SJCRH30 (cell line): ENCODE data around the gene PGC. TPM values are rescaled to one million over a fixed set of nuclear protein-coding genes. Genes with fewer than 3 reads are reported as not detected.

Experiments
- DNase-seq, 2 experiments: peaks; one replicate each; pipeline ENCODE4 v3.0.0-alpha.2; 2015 to 2020
- H3K27ac ChIP-seq: fragments of 250-450 bp; sonication (Bioruptor Pico); 2 replicates; pipeline ENCODE4 v1.5.1; 2020; ENCODE audit warnings: mild to moderate bottlenecking, moderate library complexity
- H3K27me3 ChIP-seq: fragments of 250-450 bp; sonication (Bioruptor Pico); 2 replicates; pipeline ENCODE4 v1.5.1; 2020; ENCODE audit warnings: mild to moderate bottlenecking, moderate library complexity
- H3K36me3 ChIP-seq: fragments of 250-450 bp; sonication (Bioruptor Pico); 2 replicates; pipeline ENCODE4 v1.5.1; 2020; ENCODE audit warnings: mild to moderate bottlenecking, moderate library complexity
- H3K4me1 ChIP-seq: fragments of 250-450 bp; sonication (Bioruptor Pico); 2 replicates; pipeline ENCODE4 v1.5.1; 2020; ENCODE audit warnings: mild to moderate bottlenecking, moderate library complexity
- H3K4me3 ChIP-seq: fragments of 250-450 bp; sonication (Bioruptor Pico); 2 replicates; pipeline ENCODE4 v1.5.1; 2020; ENCODE audit warnings: mild to moderate bottlenecking, moderate library complexity
- H3K9me3 ChIP-seq: fragments of 250-450 bp; sonication (Bioruptor Pico); replicated peaks from 2 replicates; pipeline ENCODE4 v1.5.1; 2020; ENCODE audit warnings: mild to moderate bottlenecking, moderate library complexity
- total RNA-seq: library from RNA; depleted of rRNA; stranded (reverse); fragments of >200 nt; shearing (Covaris generic); gene quantifications from 2 replicates; pipeline ENCODE4 v1.2.3, GENCODE V29; 2014; rRNA removed

The PGC gene
- not detected in 2 replicates for total RNA-seq

DNA sequence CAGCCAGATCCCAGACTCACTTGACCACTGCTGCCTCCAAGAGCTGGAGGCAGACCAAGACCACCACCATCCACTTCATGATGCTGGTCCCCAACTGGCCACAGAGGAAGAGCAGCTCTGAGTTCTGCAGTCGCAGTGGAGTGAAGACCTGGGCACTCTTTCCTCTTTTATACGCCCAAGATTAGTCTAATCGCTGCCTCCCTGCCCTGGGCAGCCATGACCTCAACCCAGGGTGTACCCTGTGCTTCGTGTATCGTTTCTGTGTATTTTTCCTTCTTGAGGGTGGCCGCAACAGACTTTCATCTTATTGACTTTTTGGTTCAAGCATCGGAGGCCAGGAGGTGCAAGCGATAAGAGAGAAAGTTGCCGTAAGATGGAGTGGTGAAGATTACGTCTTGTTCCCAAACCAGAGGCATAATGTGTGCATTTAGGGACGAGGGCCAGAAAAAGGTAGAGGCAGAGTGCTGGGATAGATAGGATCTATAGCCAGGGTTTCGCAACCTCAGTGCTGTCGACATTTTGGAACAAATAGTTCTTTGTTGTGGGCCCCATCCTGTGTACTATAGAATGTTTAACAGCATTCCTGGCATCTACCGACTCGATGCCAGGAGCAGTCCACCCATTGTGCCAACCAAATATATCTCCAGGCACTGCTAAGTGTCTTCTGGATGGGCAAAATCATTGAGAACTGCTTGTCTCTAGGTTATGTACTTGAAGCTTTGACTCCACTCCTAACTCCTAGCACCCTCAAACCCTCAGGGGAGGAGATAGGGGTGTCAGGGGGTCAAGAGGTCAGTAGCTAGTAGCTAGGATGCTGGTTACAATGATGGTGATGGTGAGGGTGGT lies at the start of gene PGC:
Gene PGC, minus strand, starts transcription at position 142 of the 846 bp plus-strand sequence. Its CDS starts 63 bp downstream, at position 79.
- H3K4me1 ChIP-seq, result no peaks in the 10 kb centered on the region
- DNase-seq, result no peak
- H3K27ac ChIP-seq, result no peak within 1 kb of the TSS
- H3K9me3 ChIP-seq, result no peaks in the 10 kb centered on the region
- H3K27me3 ChIP-seq, result no peaks in the 10 kb centered on the region
- no peak within 1 kb of the TSS for H3K4me3 ChIP-seq
- H3K36me3 ChIP-seq, result no peaks in the 10 kb centered on the region

DNA sequence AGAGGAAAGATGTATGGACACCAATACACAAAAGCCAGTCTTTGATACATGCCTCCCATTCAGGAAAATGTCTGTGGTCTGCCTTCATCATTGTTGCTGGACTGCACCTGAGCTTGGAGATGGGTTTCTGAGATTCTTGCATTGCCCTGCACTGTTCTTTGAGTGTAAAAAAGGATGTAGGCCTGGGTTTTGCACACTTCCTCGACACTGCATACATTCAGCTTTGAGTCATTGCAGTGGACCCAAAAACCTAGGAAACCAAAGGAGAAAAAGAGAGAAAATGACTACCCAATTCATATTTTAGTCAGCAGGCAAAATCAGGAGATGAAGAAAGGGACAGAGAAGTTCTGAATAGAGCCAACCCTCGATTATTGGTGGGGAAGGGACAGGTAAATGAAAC lies 49.3 kb upstream of the PGC start:
- Histone ChIP-seq H3K27ac (no peak overlapping the region), H3K9me3 (no peaks in the 10 kb centered on the region), H3K27me3 (no peaks in the 10 kb centered on the region), H3K4me1 (no peaks in the 10 kb centered on the region), H3K36me3 (peaks cover 14% of the 10 kb centered on the region; the same call in 1 of the 2 replicates), H3K4me3 (no peak overlapping the region)
- DNase-seq, result no peak

DNA sequence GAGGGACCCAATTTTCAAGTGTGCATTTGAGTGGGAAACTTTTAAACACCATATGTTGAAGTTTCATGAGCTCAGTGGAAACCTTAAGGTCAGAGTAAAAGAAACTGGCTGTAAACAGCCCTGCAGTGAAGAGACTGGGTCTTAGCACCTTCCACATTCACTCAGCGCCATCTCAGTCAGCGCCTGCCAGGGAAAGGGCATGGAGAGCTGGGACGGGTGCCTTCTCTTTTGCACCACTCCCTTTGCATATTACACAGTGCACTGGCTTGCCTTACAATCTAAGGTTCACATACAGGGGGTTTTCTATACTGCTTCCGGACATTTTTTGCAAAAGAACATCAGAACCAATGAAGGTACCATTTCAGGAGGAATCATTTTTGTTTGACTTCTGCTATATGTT lies 44.8 kb upstream of the PGC start:
- Histone ChIP-seq H3K4me3 (no peak overlapping the region), H3K4me1 (no peaks in the 10 kb centered on the region), H3K27me3 (no peaks in the 10 kb centered on the region), H3K36me3 (peaks cover 40% of the 10 kb centered on the region), H3K27ac (no peak overlapping the region), H3K9me3 (no peaks in the 10 kb centered on the region)
- DNase-seq, result no peak

DNA sequence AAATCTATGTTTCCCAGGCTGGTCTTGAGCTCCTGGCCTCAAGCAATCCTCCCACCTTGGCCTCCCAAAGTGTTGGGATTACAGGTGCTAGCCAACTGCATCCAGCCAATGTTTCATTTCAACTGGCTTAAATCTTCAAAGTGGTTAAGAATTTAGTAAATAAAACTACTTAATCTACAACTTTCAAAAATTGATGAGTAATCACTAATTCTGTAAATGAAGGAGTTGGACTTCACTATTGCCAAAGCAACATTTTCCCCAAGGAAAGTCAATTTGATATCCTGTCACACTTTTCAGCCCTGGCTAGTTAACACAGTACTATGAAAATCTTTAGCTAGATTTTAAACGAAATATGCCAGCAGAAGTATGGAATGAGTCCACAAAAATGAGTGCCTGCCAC lies 44.1 kb upstream of the PGC start:
- Histone ChIP-seq H3K36me3 (peaks cover 40% of the 10 kb centered on the region), H3K4me1 (no peaks in the 10 kb centered on the region), H3K9me3 (no peaks in the 10 kb centered on the region), H3K27ac (no peak overlapping the region), H3K4me3 (no peak overlapping the region), H3K27me3 (no peaks in the 10 kb centered on the region)
- DNase-seq, result no peak

- no peak for DNase-seq
- Histone ChIP-seq H3K4me3 (no peak overlapping the region), H3K9me3 (no peaks in the 10 kb centered on the region), H3K27ac (no peak overlapping the region), H3K27me3 (no peaks in the 10 kb centered on the region), H3K36me3 (peaks cover 40% of the 10 kb centered on the region), H3K4me1 (no peaks in the 10 kb centered on the region)
Measured at GRCh38 chr6:41790045-41790444, 42.8 kb upstream of the PGC start.

- Histone ChIP-seq H3K9me3 (no peaks in the 10 kb centered on the region), H3K36me3 (peaks cover 40% of the 10 kb centered on the region)
Measured at GRCh38 chr6:41789390-41789724, 42.2 kb upstream of the PGC start.

DNA sequence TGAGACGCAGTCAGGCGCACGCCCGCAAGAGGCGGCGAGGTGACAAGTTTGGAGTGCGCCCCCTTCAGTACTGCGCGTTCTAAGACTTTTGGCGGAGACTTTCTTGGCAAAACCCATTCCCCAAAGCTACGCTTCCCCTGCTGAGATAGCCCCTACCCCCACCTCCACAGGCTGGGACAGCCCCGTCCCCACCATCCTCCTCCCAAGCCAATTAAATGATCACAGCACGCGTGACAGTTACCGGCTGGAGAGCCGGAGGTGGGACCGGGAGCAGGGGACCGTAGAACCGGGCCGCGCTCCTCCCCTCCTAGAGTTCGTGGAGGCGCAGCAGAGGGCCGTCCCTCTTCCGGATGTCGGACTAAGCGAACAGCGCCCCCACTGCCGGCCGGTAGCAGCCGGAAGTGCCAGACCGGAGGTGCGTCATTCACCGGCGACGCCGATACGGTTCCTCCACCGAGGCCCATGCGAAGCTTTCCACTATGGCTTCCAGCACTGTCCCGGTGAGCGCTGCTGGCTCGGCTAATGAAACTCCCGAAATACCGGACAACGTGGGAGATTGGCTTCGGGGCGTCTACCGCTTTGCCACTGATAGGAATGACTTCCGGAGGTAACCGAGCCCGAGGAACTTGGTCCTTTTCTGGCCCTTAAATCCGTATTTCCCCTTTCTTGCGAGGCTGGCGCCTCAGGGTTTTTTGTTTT lies 40.2 kb upstream of the PGC start, which contains the start of gene TOMM6:
Gene TOMM6, plus strand, starts transcription at position 476 of the 699 bp plus-strand sequence. Its CDS starts 4 bp downstream, at position 480.
- peak within 1 kb of the TSS; percentile 94 for H3K4me3 ChIP-seq
- no peaks in the 10 kb centered on the region for H3K27me3 ChIP-seq
- no peaks in the 10 kb centered on the region for H3K9me3 ChIP-seq
- H3K36me3 ChIP-seq, result peaks cover 37% of the 10 kb centered on the region
- H3K4me1 ChIP-seq, result no peaks in the 10 kb centered on the region
- H3K27ac ChIP-seq, result peak within 1 kb of the TSS; percentile 81
- peak; percentile 94 to 95 for DNase-seq

More at GRCh38 chr6:41789390-41789724, 42.2 kb upstream of the PGC start:
- H3K4me3 ChIP-seq, result no peak overlapping the region
- H3K27ac ChIP-seq, result no peak overlapping the region
- no peaks in the 10 kb centered on the region for H3K4me1 ChIP-seq
- no peaks in the 10 kb centered on the region for H3K27me3 ChIP-seq
- no peak for DNase-seq

- peaks cover 29% of the 10 kb centered on the region for H3K36me3 ChIP-seq
- no peaks in the 10 kb centered on the region for H3K27me3 ChIP-seq
- no peaks in the 10 kb centered on the region for H3K4me1 ChIP-seq
- no peaks in the 10 kb centered on the region for H3K9me3 ChIP-seq
- H3K27ac ChIP-seq, result peak overlapping the region; percentile 81; the same call in 1 of the 2 replicates
- DNase-seq, result peak; percentile 77 to 86
- peak overlapping the region; percentile 94 for H3K4me3 ChIP-seq
Measured at GRCh38 chr6:41786451-41787218, 39.4 kb upstream of the PGC start.

DNA sequence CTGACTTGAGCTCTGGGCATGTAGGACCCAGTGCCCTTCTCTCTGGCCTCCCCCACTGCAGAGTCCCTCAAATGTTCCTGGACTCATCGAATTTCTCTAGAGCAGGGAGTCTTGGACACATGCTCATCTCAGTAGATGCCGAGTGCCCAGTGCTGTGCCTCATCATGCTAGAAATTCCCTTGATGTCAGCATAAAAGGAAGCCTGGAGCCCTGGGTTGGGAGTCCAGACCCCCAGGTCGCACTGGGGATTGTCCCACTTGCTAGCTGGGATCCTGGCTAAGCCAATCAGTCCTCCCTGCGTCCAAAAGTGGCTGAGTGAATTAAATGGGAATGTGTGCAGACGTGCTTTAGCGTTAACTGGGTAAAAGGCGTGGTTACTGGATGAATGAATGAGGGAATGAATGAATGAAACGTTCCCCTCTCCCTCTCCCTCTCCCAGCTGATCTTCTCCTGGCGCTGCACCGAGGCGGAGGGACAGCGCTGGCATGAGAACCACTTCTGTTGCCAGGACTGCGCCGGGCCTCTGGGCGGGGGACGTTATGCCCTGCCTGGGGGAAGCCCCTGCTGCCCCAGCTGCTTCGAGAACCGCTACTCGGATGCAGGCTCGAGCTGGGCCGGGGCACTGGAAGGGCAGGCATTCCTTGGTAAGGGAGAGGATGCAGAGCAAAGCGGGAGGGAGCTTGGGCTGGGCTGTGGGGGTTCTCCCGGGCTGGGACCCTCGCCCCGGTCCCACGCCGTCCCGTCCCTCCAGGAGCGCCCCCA lies 38.7 kb upstream of the PGC start:
- Histone ChIP-seq H3K27me3 (no peaks in the 10 kb centered on the region), H3K27ac (no peak overlapping the region), H3K4me1 (peaks cover 2% of the 10 kb centered on the region; the same call in 1 of the 2 replicates), H3K9me3 (no peaks in the 10 kb centered on the region), H3K4me3 (peak overlapping the region; percentile 94), H3K36me3 (peaks cover 22% of the 10 kb centered on the region)
- peak in 1 of 2 experiments; percentile 33 for DNase-seq

DNA sequence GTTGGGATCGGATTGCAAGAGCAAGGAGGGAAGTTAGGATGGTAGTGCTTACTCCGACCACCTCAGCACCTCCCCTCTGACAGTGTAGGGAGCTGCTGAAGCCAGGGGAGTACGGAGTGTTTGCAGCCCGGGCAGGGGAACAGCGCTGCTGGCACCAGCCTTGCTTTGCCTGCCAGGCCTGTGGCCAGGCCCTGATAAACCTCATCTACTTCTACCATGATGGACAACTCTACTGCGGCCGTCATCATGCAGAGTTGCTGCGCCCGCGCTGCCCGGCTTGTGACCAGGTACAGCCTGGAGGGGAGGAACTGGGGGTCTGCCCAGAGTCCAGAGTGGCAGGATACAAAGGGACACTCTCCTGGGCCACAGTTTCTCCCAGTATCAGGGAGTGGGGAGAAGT lies 38.1 kb upstream of the PGC start:
- DNase-seq, result no peak
- Histone ChIP-seq H3K27ac (no peak overlapping the region), H3K4me1 (peaks cover 2% of the 10 kb centered on the region; the same call in 1 of the 2 replicates), H3K36me3 (peaks cover 15% of the 10 kb centered on the region), H3K4me3 (no peak overlapping the region), H3K27me3 (no peaks in the 10 kb centered on the region), H3K9me3 (no peaks in the 10 kb centered on the region)

DNA sequence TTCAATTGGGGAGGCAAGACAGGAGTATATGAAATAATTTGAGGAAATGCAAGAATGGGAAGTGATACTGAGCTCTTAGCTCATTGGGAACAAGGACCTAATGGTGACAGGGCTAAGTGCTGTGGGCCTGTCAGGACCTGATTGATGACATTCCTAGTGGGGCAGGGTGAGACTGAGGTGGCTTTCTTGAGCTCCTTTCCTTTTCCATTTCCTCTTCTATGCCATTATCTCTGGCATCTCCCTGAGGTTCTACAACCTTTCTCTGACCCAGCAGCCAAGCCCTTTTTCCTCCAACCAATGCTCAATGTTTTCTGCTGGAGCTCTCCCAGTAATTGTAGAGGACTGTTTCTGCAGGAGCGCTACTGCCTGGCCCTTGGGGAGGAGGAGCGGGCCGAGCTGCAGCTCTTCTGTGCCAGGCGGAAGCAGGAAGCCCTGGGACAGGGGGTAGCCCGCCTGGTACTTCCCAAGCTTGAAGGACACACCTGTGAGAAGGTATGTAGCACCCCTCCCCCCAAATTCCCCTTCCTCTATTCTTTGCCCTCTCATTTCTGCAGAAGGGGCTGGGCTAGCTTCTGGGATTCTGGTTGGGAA lies 37.5 kb upstream of the PGC start:
- H3K27ac ChIP-seq, result no peak overlapping the region
- H3K9me3 ChIP-seq, result no peaks in the 10 kb centered on the region
- no peak overlapping the region for H3K4me3 ChIP-seq
- no peaks in the 10 kb centered on the region for H3K27me3 ChIP-seq
- H3K4me1 ChIP-seq, result peaks cover 2% of the 10 kb centered on the region; the same call in 1 of the 2 replicates
- DNase-seq, result no peak
- H3K36me3 ChIP-seq, result peaks cover 10% of the 10 kb centered on the region

- Histone ChIP-seq H3K9me3 (no peaks in the 10 kb centered on the region), H3K4me3 (no peak overlapping the region), H3K4me1 (peaks cover 5% of the 10 kb centered on the region; the same call in 1 of the 2 replicates), H3K27me3 (no peaks in the 10 kb centered on the region), H3K36me3 (no peaks in the 10 kb centered on the region), H3K27ac (no peak overlapping the region)
- no peak for DNase-seq
Measured at GRCh38 chr6:41783106-41783780, 36.0 kb upstream of the PGC start.

DNA sequence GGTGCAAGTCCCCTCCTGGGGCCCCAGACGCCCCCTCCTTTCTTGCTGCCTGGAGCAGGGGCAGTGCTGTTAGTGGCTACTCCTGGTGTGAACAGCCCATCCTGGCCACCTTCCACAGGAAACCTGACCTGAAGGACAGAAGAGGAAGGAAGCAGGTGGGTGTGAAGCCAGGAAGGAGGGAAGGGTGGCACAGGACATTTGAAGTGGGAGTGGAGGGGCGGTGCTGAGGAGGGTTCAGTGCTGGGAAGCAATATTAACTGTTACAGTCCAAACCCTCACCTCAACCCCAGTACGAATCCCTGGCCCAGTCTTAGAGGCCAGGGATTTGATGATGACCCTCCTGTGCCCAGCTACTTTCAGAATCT lies 34.2 kb upstream of the PGC start:
- DNase-seq, result no peak
- H3K9me3 ChIP-seq, result no peaks in the 10 kb centered on the region
- no peak overlapping the region for H3K4me3 ChIP-seq
- no peaks in the 10 kb centered on the region for H3K36me3 ChIP-seq
- H3K27me3 ChIP-seq, result no peaks in the 10 kb centered on the region
- H3K4me1 ChIP-seq, result peaks cover 5% of the 10 kb centered on the region; the same call in 1 of the 2 replicates
- no peak overlapping the region for H3K27ac ChIP-seq
